Mammary epithelial cell (primary cell): ENCODE results near the gene RAPGEF1.

Source experiments
- CTCF ChIP-seq, 2 donors: IDR thresholded peaks in 1 of 2; conservative IDR thresholded peaks in 1 of 2; 2 replicates each; pipeline ENCODE4 v1.5.1; 2011 to 2012; ENCODE audit warnings: inconsistent platforms in 2 of 2, low read length in 2 of 2, mild to moderate bottlenecking in 2 of 2, control low read depth in 1 of 2, low read depth in 1 of 2; ENCODE audit not compliant: insufficient read depth in 1 of 2; ENCODE audit errors: extremely low read depth in 1 of 2
- EZH2 ChIP-seq: IDR thresholded peaks from 2 replicates; pipeline ENCODE4 v1.6.1; 2012; ENCODE audit warnings: low read length, inconsistent platforms, borderline replicate concordance

GRCh38 chr9:131723632-131724031 lies 16.2 kb downstream of the RAPGEF1 start:
- no peak for TF ChIP-seq EZH2
- TF ChIP-seq CTCF (conservative IDR thresholded peaks at IDR 0.05 in 1 of 2, IDR thresholded peaks at IDR 0.05 in 1 of 2; ENCODE audit: extremely low read depth in 1 of 2, insufficient read depth in 1 of 2, low read depth in 1 of 2, low read length in 2 of 2) = no peak
